NB4 (cell line): ENCODE measurements around the gene KIF13A.
"Not testable (repeated sequence)": the region's sequence is repeated elsewhere in the genome, so short reads cannot be mapped to it uniquely, and the experiment has no call there.

Experiments
- MYC ChIP-seq: IDR thresholded peaks from 2 replicates; pipeline ENCODE4 v1.6.1; 2011; ENCODE audit warnings: low read depth, low read length
- POLR2A ChIP-seq: IDR thresholded peaks from 2 replicates; pipeline ENCODE4 v1.6.1; 2011; ENCODE audit warnings: mild to moderate bottlenecking; ENCODE audit not compliant: insufficient read length; ENCODE audit errors: extremely low read depth
- TF ChIP-seq, protein P1 (sequence below): IDR thresholded peaks from one replicate; pipeline ENCODE4 v1.5.1; 2012; ENCODE audit warnings: low read depth, low read length
- TF ChIP-seq, protein P2 (sequence below): IDR thresholded peaks from 2 replicates; pipeline ENCODE4 v1.6.1; 2011; ENCODE audit warnings: low read depth, low read length

DNA sequence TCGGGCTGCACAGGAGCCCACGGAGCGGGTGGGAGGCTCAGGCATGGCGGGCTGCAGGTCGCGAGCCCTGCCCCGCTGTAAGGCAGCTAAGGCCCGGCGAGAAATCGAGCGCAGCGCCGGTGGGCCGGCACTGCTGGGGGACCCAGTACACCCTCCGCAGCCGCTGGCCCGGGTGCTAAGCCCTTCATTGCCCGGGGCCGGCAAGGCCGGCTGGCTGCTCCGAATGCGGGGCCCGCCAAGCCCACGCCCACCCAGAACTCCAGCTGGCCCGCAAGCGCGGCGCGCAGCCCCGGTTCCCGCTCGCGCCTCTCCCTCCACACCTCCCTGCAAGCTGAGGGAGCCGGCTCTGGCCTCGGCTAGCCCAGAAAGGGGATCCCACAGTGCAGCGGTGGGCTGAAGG is 11.2 kb downstream of the KIF13A start:
- TF ChIP-seq, protein P1, sequence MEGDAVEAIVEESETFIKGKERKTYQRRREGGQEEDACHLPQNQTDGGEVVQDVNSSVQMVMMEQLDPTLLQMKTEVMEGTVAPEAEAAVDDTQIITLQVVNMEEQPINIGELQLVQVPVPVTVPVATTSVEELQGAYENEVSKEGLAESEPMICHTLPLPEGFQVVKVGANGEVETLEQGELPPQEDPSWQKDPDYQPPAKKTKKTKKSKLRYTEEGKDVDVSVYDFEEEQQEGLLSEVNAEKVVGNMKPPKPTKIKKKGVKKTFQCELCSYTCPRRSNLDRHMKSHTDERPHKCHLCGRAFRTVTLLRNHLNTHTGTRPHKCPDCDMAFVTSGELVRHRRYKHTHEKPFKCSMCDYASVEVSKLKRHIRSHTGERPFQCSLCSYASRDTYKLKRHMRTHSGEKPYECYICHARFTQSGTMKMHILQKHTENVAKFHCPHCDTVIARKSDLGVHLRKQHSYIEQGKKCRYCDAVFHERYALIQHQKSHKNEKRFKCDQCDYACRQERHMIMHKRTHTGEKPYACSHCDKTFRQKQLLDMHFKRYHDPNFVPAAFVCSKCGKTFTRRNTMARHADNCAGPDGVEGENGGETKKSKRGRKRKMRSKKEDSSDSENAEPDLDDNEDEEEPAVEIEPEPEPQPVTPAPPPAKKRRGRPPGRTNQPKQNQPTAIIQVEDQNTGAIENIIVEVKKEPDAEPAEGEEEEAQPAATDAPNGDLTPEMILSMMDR: not testable (repeated sequence)
- not testable (repeated sequence) for TF ChIP-seq POLR2A, MYC
- TF ChIP-seq, protein P2, sequence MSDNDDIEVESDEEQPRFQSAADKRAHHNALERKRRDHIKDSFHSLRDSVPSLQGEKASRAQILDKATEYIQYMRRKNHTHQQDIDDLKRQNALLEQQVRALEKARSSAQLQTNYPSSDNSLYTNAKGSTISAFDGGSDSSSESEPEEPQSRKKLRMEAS: not testable (repeated sequence)
